ENCODE measurements around the gene TMEM255A. TPM values are rescaled to one million over a fixed set of nuclear protein-coding genes. Genes with fewer than 3 reads are reported as not detected.

TMEM255A gene
- polyA plus RNA-seq, 1 of the 3 experiments (the other 2 are of a cell fraction), result 0.08 TPM

- Histone ChIP-seq H3K27ac (ENCODE audit: low read depth in 2 of 2, low read length in 1 of 2) (no peak overlapping the region), H2AFZ (ENCODE audit: low read depth) (no peak overlapping the region)
- CTCF ChIA-PET, result interaction anchor here (1.1 kb wide), 1 partner anchor 18 kb away, joined by 3 read pairs; no protein-coding TSS in a partner anchor
Observed at GRCh38 chrX:120332394-120332793, 21.1 kb upstream of the TMEM255A start.

DNA sequence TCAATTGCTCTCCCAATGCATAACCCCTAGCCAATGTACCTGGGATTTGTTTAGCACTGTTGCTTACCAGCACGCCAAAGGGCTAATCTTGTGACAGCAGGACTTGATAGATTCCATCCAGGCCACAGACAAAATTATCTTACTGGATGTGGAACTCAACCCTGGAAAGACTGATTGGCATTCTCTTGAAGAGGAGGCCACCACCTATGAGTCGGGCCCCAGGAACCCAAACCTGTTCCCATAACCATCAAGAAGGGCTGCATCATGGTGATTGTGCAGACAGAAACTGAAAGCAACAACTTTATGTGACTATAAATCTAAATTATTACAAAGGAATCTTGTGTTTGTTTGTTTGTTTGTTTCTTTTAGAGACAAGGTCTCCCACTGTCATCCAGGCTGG lies 19.9 kb upstream of the TMEM255A start:
- ChIA-PET CTCF (no interaction called here), POLR2A (no interaction called here)

More at GRCh38 chrX:120332394-120332793, 21.1 kb upstream of the TMEM255A start:
- H3K9ac ChIP-seq, result no peak overlapping the region
- no peaks in the 10 kb centered on the region for H4K20me1 ChIP-seq (ENCODE audit: insufficient read depth)
- WGBS (ENCODE audit: low lambda C conversion rate), result 18% methylated on average over 1 of the region's 1 CpG
- TF ChIP-seq MEF2A (IDR thresholded peaks at IDR 0.05; ENCODE audit: borderline replicate concordance, low read depth) (no peak), RAD21 (IDR thresholded peaks at IDR 0.05; ENCODE audit: low read length) (no peak), TAF1 (IDR thresholded peaks at IDR 0.05; ENCODE audit: borderline replicate concordance, low read depth, low read length) (no peak), TCF12 (IDR thresholded peaks at IDR 0.05) (no peak), TEAD4 (IDR thresholded peaks at IDR 0.05; ENCODE audit: borderline replicate concordance, insufficient read depth) (no peak), REST (IDR thresholded peaks at IDR 0.05; ENCODE audit: low read depth, low read length) (no peak), RXRA (IDR thresholded peaks at IDR 0.05; ENCODE audit: borderline replicate concordance, low read depth) (no peak), EP300 (IDR thresholded peaks at IDR 0.05; ENCODE audit: borderline replicate concordance in 1 of 2, low read depth in 1 of 2, low read length in 1 of 2) (no peak), GATA2 (CRISPR knock-in tag; IDR thresholded peaks at IDR 0.05) (no peak), YY1 (IDR thresholded peaks at IDR 0.05; ENCODE audit: low read depth) (no peak), MXI1 (IDR thresholded peaks at IDR 0.05; ENCODE audit: low read depth, low read length) (no peak), FOSL2 (IDR thresholded peaks at IDR 0.05; ENCODE audit: borderline replicate concordance, low read depth) (no peak)
- POLR2A ChIA-PET, result no interaction called here
- no peak overlapping the region for H3K4me2 ChIP-seq
- no peak for DNase-seq
- H3F3A ChIP-seq (replicated peaks; ENCODE audit: insufficient read depth), result no peaks in the 10 kb centered on the region
- no peak overlapping the region for H3K4me3 ChIP-seq (ENCODE audit: low read depth in 2 of 2, low read length in 1 of 2)
- H3K36me3 ChIP-seq (replicated peaks in 1 of 2; ENCODE audit: control insufficient read depth in 1 of 2, insufficient read depth in 2 of 2, low read length in 1 of 2), result no peaks in the 10 kb centered on the region
- no peaks in the 10 kb centered on the region for H3K9me2 ChIP-seq
- peaks cover 7% of the 10 kb centered on the region; the same call in 1 of the 2 replicates for H3K9me3 ChIP-seq
- no peaks in the 10 kb centered on the region for H3K4me1 ChIP-seq (ENCODE audit: control insufficient read depth in 1 of 2, insufficient read depth in 2 of 2, low read depth in 1 of 2, low read length in 1 of 2)
- no peaks in the 10 kb centered on the region for H3K79me2 ChIP-seq (ENCODE audit: insufficient read depth)
- H3K27me3 ChIP-seq (ENCODE audit: insufficient read depth), result no peaks in the 10 kb centered on the region; the same call in 1 of the 2 replicates

More for the DNA sequence above, 19.9 kb upstream of the TMEM255A start:
- no peak for DNase-seq
- Histone ChIP-seq H2AFZ (ENCODE audit: low read depth) (no peak overlapping the region), H3K4me2 (no peak overlapping the region), H4K20me1 (ENCODE audit: insufficient read depth) (no peaks in the 10 kb centered on the region), H3K79me2 (ENCODE audit: insufficient read depth) (no peaks in the 10 kb centered on the region), H3F3A (replicated peaks; ENCODE audit: insufficient read depth) (no peaks in the 10 kb centered on the region), H3K4me3 (ENCODE audit: low read depth in 2 of 2, low read length in 1 of 2) (no peak overlapping the region), H3K36me3 (replicated peaks in 1 of 2; ENCODE audit: control insufficient read depth in 1 of 2, insufficient read depth in 2 of 2, low read length in 1 of 2) (no peaks in the 10 kb centered on the region), H3K27ac (ENCODE audit: low read depth in 2 of 2, low read length in 1 of 2) (no peak overlapping the region), H3K9ac (no peak overlapping the region), H3K9me2 (no peaks in the 10 kb centered on the region), H3K4me1 (ENCODE audit: control insufficient read depth in 1 of 2, insufficient read depth in 2 of 2, low read depth in 1 of 2, low read length in 1 of 2) (no peaks in the 10 kb centered on the region), H3K9me3 (no peaks in the 10 kb centered on the region), H3K27me3 (ENCODE audit: insufficient read depth) (no peaks in the 10 kb centered on the region; the same call in 1 of the 2 replicates)
- TF ChIP-seq NFIC (IDR thresholded peaks at IDR 0.05; ENCODE audit: borderline replicate concordance), result no peak
- WGBS (ENCODE audit: low lambda C conversion rate), result 15% methylated on average over 2 of the region's 2 CpGs
